KMS-11 (cell line): Measurements from ENCODE around the gene GRM1.

Experiments
- H2AFZ ChIP-seq: fragments of 200-600 bp; sonication (generic); 2 replicates; pipeline ENCODE4 v1.6.1; 2016; ENCODE audit warnings: antibody characterized with exemption, mixed run types, low read depth
- H3K27ac ChIP-seq: fragments of 200-600 bp; sonication (generic); 2 replicates; pipeline ENCODE4 v1.6.1; 2016; ENCODE audit warnings: mild to moderate bottlenecking, mixed run types
- H3K27me3 ChIP-seq: fragments of 200-600 bp; sonication (generic); 2 replicates; pipeline ENCODE4 v1.6.1; 2017; ENCODE audit warnings: mild to moderate bottlenecking, low read depth, mixed run types, moderate library complexity; ENCODE audit not compliant: insufficient read depth
- H3K36me3 ChIP-seq: fragments of 200-600 bp; sonication (generic); 2 replicates; pipeline ENCODE4 v1.6.1; 2017; ENCODE audit warnings: mild to moderate bottlenecking, mixed run types; ENCODE audit not compliant: insufficient read depth
- H3K4me1 ChIP-seq: fragments of 200-600 bp; sonication (generic); 2 replicates; pipeline ENCODE4 v1.6.1; 2016; ENCODE audit warnings: mild to moderate bottlenecking, low read depth, mixed run types; ENCODE audit not compliant: poor library complexity, severe bottlenecking
- H3K4me2 ChIP-seq: fragments of 200-600 bp; sonication (generic); 2 replicates; pipeline ENCODE4 v1.7.0; 2016; ENCODE audit warnings: mild to moderate bottlenecking, mixed run types
- H3K4me3 ChIP-seq: fragments of 200-600 bp; sonication (generic); IDR thresholded peaks from 2 replicates; pipeline ENCODE4 v1.6.1; 2017; ENCODE audit warnings: low read depth, low read length, mixed read lengths; ENCODE audit not compliant: insufficient read depth
- H3K79me2 ChIP-seq: fragments of 200-600 bp; sonication (generic); 2 replicates; pipeline ENCODE4 v1.6.1; 2016; ENCODE audit warnings: low read depth, mixed run types; ENCODE audit not compliant: insufficient read depth
- H3K9ac ChIP-seq: fragments of 200-600 bp; sonication (generic); 2 replicates; pipeline ENCODE4 v1.6.1; 2016; ENCODE audit warnings: mild to moderate bottlenecking, mixed run types
- H4K20me1 ChIP-seq: fragments of 200-600 bp; sonication (generic); 2 replicates; pipeline ENCODE4 v1.6.1; 2016; ENCODE audit warnings: mild to moderate bottlenecking, mixed run types; ENCODE audit not compliant: insufficient read depth
- CTCF ChIP-seq: fragments of 200-600 bp; sonication (generic); conservative IDR thresholded peaks from 2 replicates; pipeline ENCODE4 v1.6.1; 2017; ENCODE audit warnings: low read depth, mild to moderate bottlenecking, antibody characterized with exemption, low read length, moderate library complexity, mixed read lengths

The GRM1 gene

GRCh38 chr6:146286961-146287360 is 258.1 kb downstream of the GRM1 start:
- Histone ChIP-seq H3K4me3 (no peak overlapping the region), H3K27ac (no peak overlapping the region), H3K27me3 (no peaks in the 10 kb centered on the region), H4K20me1 (no peaks in the 10 kb centered on the region), H2AFZ (no peak overlapping the region), H3K36me3 (no peaks in the 10 kb centered on the region), H3K79me2 (no peaks in the 10 kb centered on the region), H3K4me1 (peaks cover 8% of the 10 kb centered on the region), H3K9ac (no peak overlapping the region), H3K4me2 (no peak overlapping the region)
- TF ChIP-seq CTCF = no peak

- Histone ChIP-seq H3K4me2 (no peak overlapping the region), H4K20me1 (no peaks in the 10 kb centered on the region), H3K9ac (no peak overlapping the region), H2AFZ (no peak overlapping the region), H3K27me3 (no peaks in the 10 kb centered on the region), H3K36me3 (no peaks in the 10 kb centered on the region), H3K27ac (no peak overlapping the region), H3K79me2 (no peaks in the 10 kb centered on the region), H3K4me3 (no peak overlapping the region), H3K4me1 (peaks cover 8% of the 10 kb centered on the region)
- TF ChIP-seq CTCF = no peak
Observed at GRCh38 chr6:146287691-146288369, 259.0 kb downstream of the GRM1 start.

GRCh38 chr6:146289816-146290588 is 261.1 kb downstream of the GRM1 start:
- Histone ChIP-seq H3K27me3 (no peaks in the 10 kb centered on the region), H3K4me1 (peaks cover 8% of the 10 kb centered on the region), H3K4me2 (no peak overlapping the region), H4K20me1 (no peaks in the 10 kb centered on the region), H2AFZ (no peak overlapping the region), H3K9ac (no peak overlapping the region), H3K4me3 (no peak overlapping the region), H3K27ac (no peak overlapping the region), H3K36me3 (no peaks in the 10 kb centered on the region), H3K79me2 (no peaks in the 10 kb centered on the region)
- TF ChIP-seq CTCF = no peak

GRCh38 chr6:146290589-146290901 is 261.7 kb downstream of the GRM1 start:
- Histone ChIP-seq H3K36me3 (no peaks in the 10 kb centered on the region), H3K27ac (no peak overlapping the region), H2AFZ (no peak overlapping the region), H3K4me1 (peaks cover 8% of the 10 kb centered on the region), H3K4me3 (no peak overlapping the region), H3K79me2 (no peaks in the 10 kb centered on the region), H3K9ac (no peak overlapping the region), H4K20me1 (no peaks in the 10 kb centered on the region), H3K4me2 (no peak overlapping the region), H3K27me3 (no peaks in the 10 kb centered on the region)
- TF ChIP-seq CTCF = no peak
